ENCODE measurements around the gene VPS37B.

VPS37B gene

GRCh38 chr12:122823429-122823828 is 72.5 kb downstream of the VPS37B start:
- Histone ChIP-seq H3K9me3 (replicated peaks; ENCODE audit: insufficient read depth, low read length) (no peaks in the 10 kb centered on the region), H2AFZ (ENCODE audit: low read length) (no peak overlapping the region), H3K9me2 (replicated peaks; ENCODE audit: insufficient read depth, low read length) (no peaks in the 10 kb centered on the region), H3K9ac (ENCODE audit: low read length) (no peak overlapping the region), H3K36me3 (replicated peaks; ENCODE audit: insufficient read depth, low read length) (no peaks in the 10 kb centered on the region), H3F3A (ENCODE audit: insufficient read depth, low read length) (no peaks in the 10 kb centered on the region), H3K4me1 (ENCODE audit: low read length) (no peaks in the 10 kb centered on the region), H3K27me3 (replicated peaks; ENCODE audit: insufficient read depth, low read length) (no peaks in the 10 kb centered on the region), H3K4me3 (ENCODE audit: low read length) (no peak overlapping the region), H3K4me2 (ENCODE audit: low read depth, low read length) (no peak overlapping the region), H3K27ac (ENCODE audit: low read length) (no peak overlapping the region), H3K79me2 (ENCODE audit: low read length) (no peaks in the 10 kb centered on the region), H4K20me1 (ENCODE audit: insufficient read depth, low read length) (no peaks in the 10 kb centered on the region)
- no peak for TF ChIP-seq EZH2 (optimal IDR thresholded peaks at IDR 0.05; ENCODE audit: low read depth, low read length)
- TF ChIP-seq EZH2phosphoT487 (IDR thresholded peaks at IDR 0.05; ENCODE audit: low read length), result no peak
- TF ChIP-seq CTCF (IDR thresholded peaks at IDR 0.05; ENCODE audit: low read length), result no peak
- no peak for DNase-seq

- Histone ChIP-seq H3K4me1 (ENCODE audit: low read length) (no peaks in the 10 kb centered on the region), H3K79me2 (ENCODE audit: low read length) (no peaks in the 10 kb centered on the region), H3K4me3 (ENCODE audit: low read length) (no peak overlapping the region), H3K9ac (ENCODE audit: low read length) (no peak overlapping the region), H3F3A (ENCODE audit: insufficient read depth, low read length) (no peaks in the 10 kb centered on the region), H3K27ac (ENCODE audit: low read length) (no peak overlapping the region), H3K27me3 (replicated peaks; ENCODE audit: insufficient read depth, low read length) (no peaks in the 10 kb centered on the region), H3K9me2 (replicated peaks; ENCODE audit: insufficient read depth, low read length) (no peaks in the 10 kb centered on the region), H3K36me3 (replicated peaks; ENCODE audit: insufficient read depth, low read length) (no peaks in the 10 kb centered on the region), H4K20me1 (ENCODE audit: insufficient read depth, low read length) (no peaks in the 10 kb centered on the region), H2AFZ (ENCODE audit: low read length) (no peak overlapping the region), H3K4me2 (ENCODE audit: low read depth, low read length) (no peak overlapping the region), H3K9me3 (replicated peaks; ENCODE audit: insufficient read depth, low read length) (no peaks in the 10 kb centered on the region)
- DNase-seq, result no peak
- TF ChIP-seq EZH2phosphoT487 (IDR thresholded peaks at IDR 0.05; ENCODE audit: low read length), result no peak
- no peak for TF ChIP-seq EZH2 (optimal IDR thresholded peaks at IDR 0.05; ENCODE audit: low read depth, low read length)
- no peak for TF ChIP-seq CTCF (IDR thresholded peaks at IDR 0.05; ENCODE audit: low read length)
These were observed 75.1 kb downstream of the VPS37B start for GRCh38 chr12:122820838-122821271.

DNA sequence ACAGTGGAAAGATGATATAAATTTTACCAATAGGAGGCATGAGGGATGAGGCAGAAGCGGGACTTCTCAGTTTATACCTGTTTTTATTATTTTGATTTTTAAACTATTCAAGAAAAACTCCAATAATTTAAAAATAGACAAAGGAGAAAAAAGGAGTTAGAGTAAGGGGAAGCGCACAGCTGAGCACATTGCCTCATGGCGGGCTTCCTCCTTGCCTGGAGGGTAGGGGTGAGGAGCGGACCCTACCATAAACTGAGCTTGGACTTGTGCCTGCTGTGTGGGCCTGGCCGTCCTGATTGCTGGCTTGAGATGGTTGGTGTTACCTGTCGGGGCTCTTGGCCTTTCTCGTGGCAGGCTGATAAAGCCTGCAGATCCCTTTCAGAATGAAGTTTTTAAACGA is 75.8 kb downstream of the VPS37B start:
- Histone ChIP-seq H3K27ac (ENCODE audit: low read length) (no peak overlapping the region), H3K9me3 (replicated peaks; ENCODE audit: insufficient read depth, low read length) (no peaks in the 10 kb centered on the region), H3K9me2 (replicated peaks; ENCODE audit: insufficient read depth, low read length) (no peaks in the 10 kb centered on the region), H3K27me3 (replicated peaks; ENCODE audit: insufficient read depth, low read length) (no peaks in the 10 kb centered on the region), H3K4me2 (ENCODE audit: low read depth, low read length) (no peak overlapping the region), H2AFZ (ENCODE audit: low read length) (no peak overlapping the region), H3F3A (ENCODE audit: insufficient read depth, low read length) (no peaks in the 10 kb centered on the region), H3K4me3 (ENCODE audit: low read length) (no peak overlapping the region), H3K9ac (ENCODE audit: low read length) (no peak overlapping the region), H3K36me3 (replicated peaks; ENCODE audit: insufficient read depth, low read length) (no peaks in the 10 kb centered on the region), H3K79me2 (ENCODE audit: low read length) (no peaks in the 10 kb centered on the region), H3K4me1 (ENCODE audit: low read length) (no peaks in the 10 kb centered on the region), H4K20me1 (ENCODE audit: insufficient read depth, low read length) (no peaks in the 10 kb centered on the region)
- no peak for DNase-seq
- TF ChIP-seq EZH2phosphoT487 (IDR thresholded peaks at IDR 0.05; ENCODE audit: low read length) (no peak), EZH2 (optimal IDR thresholded peaks at IDR 0.05; ENCODE audit: low read depth, low read length) (no peak), CTCF (IDR thresholded peaks at IDR 0.05; ENCODE audit: low read length) (no peak)
